Measurements from ENCODE around the gene TCEA2. TPM values are rescaled to one million over a fixed set of nuclear protein-coding genes. Genes with fewer than 3 reads are reported as not detected.

The TCEA2 gene
- total and polyA plus RNA-seq, 2 of the 13 experiments (the other 11 are each of a cell fraction or from before 2014, with no cell fraction given) = 28.1 to 33.7 TPM

DNA sequence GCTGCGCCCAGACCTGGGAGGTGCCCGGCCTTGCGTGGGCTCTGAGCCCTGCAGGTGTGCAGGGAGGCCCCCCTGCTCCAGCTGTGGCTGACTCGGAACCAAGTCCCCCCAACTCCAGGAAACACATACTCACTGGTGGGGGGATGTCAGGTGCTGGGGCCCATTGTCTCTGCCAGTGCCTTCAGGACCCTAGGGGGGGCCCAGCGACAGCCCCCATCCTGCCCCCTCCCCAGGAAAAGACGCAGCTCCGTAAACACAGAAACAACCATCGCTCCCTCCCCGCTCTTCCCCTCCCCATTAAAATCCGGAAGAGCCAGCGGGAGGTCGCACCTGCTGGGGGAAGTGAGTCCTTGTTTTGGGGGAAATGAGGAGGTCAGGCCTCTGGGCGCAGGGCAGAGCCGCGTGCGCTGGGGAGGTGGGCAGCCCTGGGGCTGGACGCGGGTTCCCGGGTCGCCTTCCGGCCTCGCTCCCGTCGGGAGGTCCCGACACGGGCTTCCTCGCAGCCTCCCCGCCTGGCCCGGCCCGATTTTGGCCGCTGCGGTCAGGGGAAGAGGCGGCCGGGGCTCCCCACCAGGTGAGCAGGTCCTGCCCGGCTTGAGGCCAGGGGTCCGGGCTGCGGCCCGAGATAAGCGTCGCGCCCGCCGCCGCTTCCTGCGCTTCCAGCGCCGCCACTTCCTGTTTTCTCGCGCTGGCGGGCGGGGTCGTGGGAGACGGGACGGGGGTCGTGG is 20.8 kb upstream of the TCEA2 start (continued):
- TF ChIP-seq, protein P1, sequence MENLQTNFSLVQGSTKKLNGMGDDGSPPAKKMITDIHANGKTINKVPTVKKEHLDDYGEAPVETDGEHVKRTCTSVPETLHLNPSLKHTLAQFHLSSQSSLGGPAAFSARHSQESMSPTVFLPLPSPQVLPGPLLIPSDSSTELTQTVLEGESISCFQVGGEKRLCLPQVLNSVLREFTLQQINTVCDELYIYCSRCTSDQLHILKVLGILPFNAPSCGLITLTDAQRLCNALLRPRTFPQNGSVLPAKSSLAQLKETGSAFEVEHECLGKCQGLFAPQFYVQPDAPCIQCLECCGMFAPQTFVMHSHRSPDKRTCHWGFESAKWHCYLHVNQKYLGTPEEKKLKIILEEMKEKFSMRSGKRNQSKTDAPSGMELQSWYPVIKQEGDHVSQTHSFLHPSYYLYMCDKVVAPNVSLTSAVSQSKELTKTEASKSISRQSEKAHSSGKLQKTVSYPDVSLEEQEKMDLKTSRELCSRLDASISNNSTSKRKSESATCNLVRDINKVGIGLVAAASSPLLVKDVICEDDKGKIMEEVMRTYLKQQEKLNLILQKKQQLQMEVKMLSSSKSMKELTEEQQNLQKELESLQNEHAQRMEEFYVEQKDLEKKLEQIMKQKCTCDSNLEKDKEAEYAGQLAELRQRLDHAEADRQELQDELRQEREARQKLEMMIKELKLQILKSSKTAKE (CRISPR knock-in tag; IDR thresholded peaks at IDR 0.05; ENCODE audit: borderline replicate concordance) = 0 out of 2 replicates have a peak, but pooled peaks have one; percentile 0
- TF ChIP-seq, protein P2, sequence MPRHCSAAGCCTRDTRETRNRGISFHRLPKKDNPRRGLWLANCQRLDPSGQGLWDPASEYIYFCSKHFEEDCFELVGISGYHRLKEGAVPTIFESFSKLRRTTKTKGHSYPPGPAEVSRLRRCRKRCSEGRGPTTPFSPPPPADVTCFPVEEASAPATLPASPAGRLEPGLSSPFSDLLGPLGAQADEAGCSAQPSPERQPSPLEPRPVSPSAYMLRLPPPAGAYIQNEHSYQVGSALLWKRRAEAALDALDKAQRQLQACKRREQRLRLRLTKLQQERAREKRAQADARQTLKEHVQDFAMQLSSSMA (CRISPR knock-in tag; IDR thresholded peaks at IDR 0.05) = no peak
- TF ChIP-seq AGO2 (optimal IDR thresholded peaks at IDR 0.05; ENCODE audit: low read depth, low read length) = peak; percentile 99
- TF ChIP-seq, protein P3, sequence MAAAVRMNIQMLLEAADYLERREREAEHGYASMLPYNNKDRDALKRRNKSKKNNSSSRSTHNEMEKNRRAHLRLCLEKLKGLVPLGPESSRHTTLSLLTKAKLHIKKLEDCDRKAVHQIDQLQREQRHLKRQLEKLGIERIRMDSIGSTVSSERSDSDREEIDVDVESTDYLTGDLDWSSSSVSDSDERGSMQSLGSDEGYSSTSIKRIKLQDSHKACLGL (CRISPR knock-in tag; IDR thresholded peaks at IDR 0.05) = peak; percentile 65
- TF ChIP-seq ZNF737 (CRISPR knock-in tag; IDR thresholded peaks at IDR 0.05; ENCODE audit: borderline replicate concordance) = no peak
- 0 out of 2 replicates have a peak, but pooled peaks have one; percentile 31 for TF ChIP-seq CENPT (CRISPR knock-in tag; IDR thresholded peaks at IDR 0.05; ENCODE audit: low read depth)
- TF ChIP-seq, protein P4, sequence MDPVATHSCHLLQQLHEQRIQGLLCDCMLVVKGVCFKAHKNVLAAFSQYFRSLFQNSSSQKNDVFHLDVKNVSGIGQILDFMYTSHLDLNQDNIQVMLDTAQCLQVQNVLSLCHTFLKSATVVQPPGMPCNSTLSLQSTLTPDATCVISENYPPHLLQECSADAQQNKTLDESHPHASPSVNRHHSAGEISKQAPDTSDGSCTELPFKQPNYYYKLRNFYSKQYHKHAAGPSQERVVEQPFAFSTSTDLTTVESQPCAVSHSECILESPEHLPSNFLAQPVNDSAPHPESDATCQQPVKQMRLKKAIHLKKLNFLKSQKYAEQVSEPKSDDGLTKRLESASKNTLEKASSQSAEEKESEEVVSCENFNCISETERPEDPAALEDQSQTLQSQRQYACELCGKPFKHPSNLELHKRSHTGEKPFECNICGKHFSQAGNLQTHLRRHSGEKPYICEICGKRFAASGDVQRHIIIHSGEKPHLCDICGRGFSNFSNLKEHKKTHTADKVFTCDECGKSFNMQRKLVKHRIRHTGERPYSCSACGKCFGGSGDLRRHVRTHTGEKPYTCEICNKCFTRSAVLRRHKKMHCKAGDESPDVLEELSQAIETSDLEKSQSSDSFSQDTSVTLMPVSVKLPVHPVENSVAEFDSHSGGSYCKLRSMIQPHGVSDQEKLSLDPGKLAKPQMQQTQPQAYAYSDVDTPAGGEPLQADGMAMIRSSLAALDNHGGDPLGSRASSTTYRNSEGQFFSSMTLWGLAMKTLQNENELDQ (CRISPR knock-in tag; IDR thresholded peaks at IDR 0.05; ENCODE audit: borderline replicate concordance) = no peak
- TF ChIP-seq NFE2L2 (IDR thresholded peaks at IDR 0.05; ENCODE audit: low read length) = no peak
- TF ChIP-seq RFX3 (CRISPR knock-in tag; IDR thresholded peaks at IDR 0.05) = no peak
- TF ChIP-seq, protein P5, sequence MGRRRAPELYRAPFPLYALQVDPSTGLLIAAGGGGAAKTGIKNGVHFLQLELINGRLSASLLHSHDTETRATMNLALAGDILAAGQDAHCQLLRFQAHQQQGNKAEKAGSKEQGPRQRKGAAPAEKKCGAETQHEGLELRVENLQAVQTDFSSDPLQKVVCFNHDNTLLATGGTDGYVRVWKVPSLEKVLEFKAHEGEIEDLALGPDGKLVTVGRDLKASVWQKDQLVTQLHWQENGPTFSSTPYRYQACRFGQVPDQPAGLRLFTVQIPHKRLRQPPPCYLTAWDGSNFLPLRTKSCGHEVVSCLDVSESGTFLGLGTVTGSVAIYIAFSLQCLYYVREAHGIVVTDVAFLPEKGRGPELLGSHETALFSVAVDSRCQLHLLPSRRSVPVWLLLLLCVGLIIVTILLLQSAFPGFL (CRISPR knock-in tag; IDR thresholded peaks at IDR 0.05) = no peak
- TF ChIP-seq RBAK (CRISPR knock-in tag; IDR thresholded peaks at IDR 0.05) = no peak
- 0 out of 2 replicates have a peak, but pooled peaks have one; percentile 5 for TF ChIP-seq ZNF780A (CRISPR knock-in tag; IDR thresholded peaks at IDR 0.05)
- no peak for TF ChIP-seq ZNF619 (CRISPR knock-in tag; IDR thresholded peaks at IDR 0.05)
- TF ChIP-seq NR2F6 (IDR thresholded peaks at IDR 0.05) = no peak
- TF ChIP-seq NR2F6 (CRISPR knock-in tag; IDR thresholded peaks at IDR 0.05) = no peak
- TF ChIP-seq CEBPG (CRISPR knock-in tag; IDR thresholded peaks at IDR 0.05) = no peak
- TF ChIP-seq PAX8 (CRISPR knock-in tag; IDR thresholded peaks at IDR 0.05; ENCODE audit: borderline replicate concordance) = 0 out of 2 replicates have a peak, but pooled peaks have one; percentile 59
- TF ChIP-seq MTF1 (CRISPR knock-in tag; IDR thresholded peaks at IDR 0.05) = 0 out of 2 replicates have a peak, but pooled peaks have one; percentile 27
- no peak for TF ChIP-seq XRCC5 (optimal IDR thresholded peaks at IDR 0.05; ENCODE audit: low read length)
- no peak for TF ChIP-seq TRIM24 (CRISPR knock-in tag; IDR thresholded peaks at IDR 0.05)
- TF ChIP-seq RFXAP (CRISPR knock-in tag; IDR thresholded peaks at IDR 0.05; ENCODE audit: borderline replicate concordance) = peak; percentile 34
- TF ChIP-seq ZBTB21 (CRISPR knock-in tag; IDR thresholded peaks at IDR 0.05) = no peak; the same call in 1 of the 2 replicates
- no peak for TF ChIP-seq ZNF292 (CRISPR knock-in tag; IDR thresholded peaks at IDR 0.05; ENCODE audit: borderline replicate concordance, low read depth)
- TF ChIP-seq MIER3 (CRISPR knock-in tag; IDR thresholded peaks at IDR 0.05; ENCODE audit: borderline replicate concordance) = no peak
- TF ChIP-seq POLR2A (IDR thresholded peaks at IDR 0.05; ENCODE audit: insufficient read depth in 1 of 2, low read depth in 2 of 2, low read length in 2 of 2) = peak in 1 of 2 experiments; percentile 46; a peak in 1 of 4 replicates
